HPDE6-E6E7 (cell line): Measurements from ENCODE around the gene COL17A1.

Experiments
- DNase-seq: peaks from one replicate; pipeline ENCODE4 v3.0.0; 2011; ENCODE audit warnings: missing footprints; ENCODE audit errors: extremely low spot score

The COL17A1 gene

DNA sequence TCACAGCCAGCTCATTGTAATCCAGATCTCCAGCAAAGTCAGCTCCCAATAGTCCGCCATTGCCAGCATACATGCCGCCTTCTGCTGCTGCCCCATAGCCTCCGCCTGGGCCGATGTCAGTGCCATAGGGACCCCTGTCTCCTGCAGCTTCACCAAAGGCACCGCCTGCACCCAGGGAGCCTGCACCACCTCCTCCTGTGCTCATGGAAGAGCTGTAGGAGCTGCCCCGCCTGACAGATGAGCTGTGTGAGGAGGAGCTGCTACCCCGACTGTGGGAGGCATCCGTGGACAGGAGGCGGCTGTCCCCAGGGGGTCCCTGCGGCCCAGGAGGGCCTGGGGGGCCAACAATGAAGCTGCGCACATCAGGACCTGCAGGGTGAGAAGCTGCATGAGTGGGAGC, 51.7 kb downstream of the COL17A1 start:
- no peak for DNase-seq

DNA sequence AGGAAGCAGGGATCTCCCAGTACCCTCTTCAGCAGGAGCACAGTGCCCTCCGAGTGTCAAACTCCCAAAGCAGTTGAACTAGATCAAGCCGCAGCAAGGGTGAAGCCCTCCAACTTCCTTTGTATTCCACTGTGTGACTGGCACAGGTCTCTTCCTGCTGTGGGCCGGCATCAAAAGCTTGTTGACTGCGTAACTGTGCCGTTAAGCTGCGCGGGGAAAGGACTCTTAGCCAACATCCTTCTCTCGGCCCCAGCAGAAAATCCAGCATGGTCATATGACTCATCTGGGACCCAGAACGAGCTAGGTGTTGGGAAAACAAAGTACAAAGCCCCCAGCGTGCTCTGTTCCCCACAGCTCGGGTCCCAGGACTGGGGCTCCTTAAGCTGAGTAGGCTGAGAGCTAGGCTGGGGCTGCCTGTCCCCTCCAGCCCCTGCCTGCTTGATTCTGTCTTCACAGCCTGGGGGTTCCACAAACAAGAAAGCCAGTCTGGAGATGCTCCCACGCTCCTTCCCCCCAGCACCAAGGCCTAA, 52.2 kb downstream of the COL17A1 start:
- no peak for DNase-seq

DNA sequence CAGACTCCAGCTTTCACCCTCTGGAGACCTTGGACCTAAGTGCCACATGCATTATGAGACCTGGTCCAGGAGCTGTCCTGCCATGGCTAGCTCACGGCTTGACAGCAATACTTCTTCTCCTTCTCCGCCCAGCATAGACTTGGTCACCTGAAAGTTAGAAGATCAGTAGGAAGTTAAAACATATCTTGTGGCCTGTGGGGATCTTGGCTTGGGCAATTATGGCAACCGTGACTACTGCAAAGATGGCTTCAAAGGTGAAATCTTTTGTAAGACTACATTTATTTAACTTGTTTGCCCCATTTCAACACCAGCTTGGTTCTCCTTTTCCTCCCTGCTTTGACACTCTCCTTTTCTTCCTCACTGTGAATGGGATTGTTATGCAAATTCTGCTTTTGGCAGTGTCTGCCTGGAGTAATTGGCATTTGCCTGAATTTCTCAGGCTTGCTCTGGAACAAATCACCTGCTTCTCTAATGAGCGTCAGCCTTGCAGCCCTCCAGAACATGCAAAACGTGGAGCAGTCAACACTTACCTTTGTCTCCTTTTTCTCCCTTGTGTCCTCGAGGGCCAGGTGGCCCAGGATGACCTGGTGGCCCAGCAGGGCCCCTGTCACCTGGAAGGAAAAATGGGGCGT, 53.4 kb downstream of the COL17A1 start:
- no peak for DNase-seq

GRCh38 chr10:104031631-104032030, 54.0 kb downstream of the COL17A1 start:
- no peak for DNase-seq

GRCh38 chr10:104029521-104029860, 56.2 kb downstream of the COL17A1 start:
- no peak for DNase-seq

DNA sequence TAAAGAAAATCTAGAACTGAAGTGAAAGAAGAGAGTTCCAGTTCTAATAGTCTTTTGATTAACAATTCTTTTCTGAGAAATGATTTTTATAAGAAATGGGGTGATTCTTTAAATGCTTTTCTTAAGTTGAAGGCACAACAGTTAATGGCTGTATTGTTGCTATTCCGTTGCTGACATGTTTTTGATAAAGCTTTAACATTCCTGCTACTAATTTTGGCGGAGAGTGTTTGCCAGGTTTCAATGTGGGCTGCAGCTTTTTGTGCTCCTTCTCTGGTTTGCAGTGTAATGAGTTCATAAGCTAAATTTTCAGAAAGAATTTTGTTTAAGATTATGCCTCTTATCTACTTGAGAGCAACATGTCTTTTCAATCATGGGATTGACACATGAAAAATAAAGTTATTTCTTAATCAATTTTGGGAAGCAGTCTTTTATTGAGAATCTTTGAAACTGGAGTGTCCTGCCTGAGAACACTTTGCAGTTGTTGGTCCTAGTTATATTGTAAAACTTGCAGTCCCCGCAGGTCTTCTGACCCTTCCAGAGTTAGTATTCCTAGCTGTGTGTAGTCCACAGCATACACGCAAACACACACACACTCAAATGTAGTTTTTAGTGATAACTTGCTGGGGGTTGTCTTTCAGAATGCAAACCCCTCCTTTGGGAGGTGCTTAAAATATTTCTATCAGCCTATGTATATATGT, 56.7 kb downstream of the COL17A1 start:
- no peak for DNase-seq

- peak; percentile 55 for DNase-seq
These were observed 57.5 kb downstream of the COL17A1 start for GRCh38 chr10:104028146-104028545.

- DNase-seq = no peak
These were observed 58.9 kb downstream of the COL17A1 start for GRCh38 chr10:104026762-104027161.

DNA sequence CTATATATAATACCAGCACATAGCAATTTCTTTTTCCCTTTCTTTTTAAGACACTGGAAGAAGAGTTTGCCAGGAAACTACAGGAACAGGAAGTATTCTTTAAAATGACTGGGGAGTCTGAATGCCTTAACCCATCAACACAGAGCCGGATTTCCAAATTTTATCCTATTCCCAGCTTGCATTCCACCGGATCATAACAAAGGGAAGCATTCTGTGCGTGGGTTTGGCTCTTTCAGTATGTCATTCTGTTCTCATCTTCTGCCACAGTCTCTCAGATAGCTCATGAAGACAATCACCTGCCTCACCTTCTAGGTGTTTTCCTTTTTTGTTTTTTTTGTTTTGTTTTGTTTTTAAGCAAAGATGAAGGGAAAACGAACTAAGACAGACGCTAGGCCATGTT, 60.2 kb downstream of the COL17A1 start:
- no peak for DNase-seq

- DNase-seq = no peak
These were observed 63.7 kb downstream of the COL17A1 start for GRCh38 chr10:104022026-104022425.

- no peak for DNase-seq
These were observed 64.4 kb downstream of the COL17A1 start for GRCh38 chr10:104021246-104021645.

DNA sequence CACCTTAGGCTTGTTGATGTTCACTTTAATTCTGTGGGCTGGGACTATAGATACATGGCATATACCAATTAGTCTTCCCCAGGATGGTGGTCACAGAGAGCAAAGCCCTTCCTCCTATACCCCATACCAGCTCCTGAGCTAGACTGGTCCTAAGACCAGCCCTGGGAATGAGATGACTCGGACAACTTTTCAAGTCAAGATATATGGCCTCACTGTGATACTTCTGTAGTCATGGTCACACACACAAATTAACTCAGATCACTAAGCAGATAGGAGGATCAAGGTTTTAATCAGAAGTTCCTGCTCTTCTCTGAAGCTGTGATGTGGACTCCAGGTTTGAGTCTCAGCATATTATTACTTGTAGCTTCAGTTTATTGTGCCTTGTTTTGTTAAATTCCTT, 65.7 kb downstream of the COL17A1 start:
- DNase-seq = no peak

DNA sequence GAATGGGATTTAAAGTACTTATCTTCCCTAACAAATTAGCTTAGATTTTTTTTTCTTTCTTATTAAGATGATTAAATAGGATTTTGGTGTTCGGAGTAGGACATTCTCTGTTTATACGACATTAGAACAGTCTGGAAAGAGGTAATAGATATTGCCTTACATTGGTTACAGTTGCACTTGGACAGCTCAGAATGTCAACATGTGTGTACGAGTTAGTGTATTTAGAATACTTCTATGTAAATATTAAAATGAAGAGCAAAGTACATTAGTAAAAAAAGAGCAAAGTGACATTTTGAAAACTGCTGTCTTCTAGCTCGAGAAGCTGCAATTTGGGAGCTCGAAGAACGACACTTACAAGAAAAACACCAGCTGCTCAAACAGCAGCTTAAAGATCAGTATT, 67.2 kb downstream of the COL17A1 start:
- no peak for DNase-seq

DNA sequence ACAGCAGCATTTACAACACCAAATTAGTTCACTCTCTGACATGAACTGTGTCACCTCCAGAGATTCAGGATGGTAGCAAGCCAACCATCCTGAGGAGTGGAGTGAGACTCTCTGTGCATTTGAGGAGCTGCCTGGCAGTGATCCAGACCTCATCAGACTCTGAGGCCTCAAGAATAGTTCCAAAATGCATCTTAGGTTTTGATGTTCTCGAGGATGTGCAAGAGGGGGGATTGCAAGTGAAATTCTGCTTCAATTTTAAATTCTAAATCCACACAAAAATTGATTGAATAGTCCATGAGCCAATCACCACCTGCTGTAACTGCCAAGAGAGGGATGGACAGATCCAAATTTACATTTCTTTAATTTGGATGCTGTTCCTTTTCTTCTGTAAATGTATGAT, 69.0 kb downstream of the COL17A1 start:
- no peak for DNase-seq

DNA sequence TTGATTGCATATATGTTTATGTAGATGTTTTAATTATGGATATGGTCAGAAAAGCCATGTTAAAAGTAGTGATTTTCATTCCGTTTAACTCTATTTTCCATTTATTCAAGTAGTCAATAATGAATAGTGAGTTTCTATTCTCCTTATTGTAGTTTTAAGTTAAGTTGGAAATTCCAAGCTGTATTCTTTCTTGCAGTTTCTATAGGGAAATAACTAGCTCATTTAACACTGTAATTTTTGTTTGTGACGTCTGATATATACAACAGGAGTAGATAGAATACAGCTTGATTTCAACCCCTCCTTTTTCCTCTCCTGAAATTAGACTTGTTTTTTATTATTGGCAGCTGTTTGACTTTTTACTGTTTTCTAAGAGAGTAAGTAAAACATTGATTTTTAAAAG, 71.5 kb downstream of the COL17A1 start:
- no peak for DNase-seq

DNA sequence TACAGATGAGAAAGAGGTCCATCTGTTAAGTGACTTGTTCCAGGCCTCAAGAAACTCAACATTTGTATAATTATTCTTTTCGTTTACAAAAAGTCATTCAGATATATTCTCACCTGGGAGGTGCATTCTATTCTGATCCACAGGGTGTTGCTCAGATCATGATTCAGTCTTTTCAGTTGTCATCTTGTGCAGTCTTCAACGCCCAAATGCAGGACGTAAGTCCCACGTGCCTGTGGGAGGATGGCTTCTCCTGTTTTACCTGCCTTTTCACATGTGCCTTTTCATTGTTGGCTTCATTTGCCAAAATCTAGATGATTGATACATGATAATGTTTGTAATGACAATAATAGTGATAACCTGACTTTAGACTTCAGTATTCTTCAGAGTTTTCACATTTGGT, 72.2 kb downstream of the COL17A1 start:
- no peak for DNase-seq

- no peak for DNase-seq
These were observed 73.8 kb downstream of the COL17A1 start for GRCh38 chr10:104011904-104012303.

DNA sequence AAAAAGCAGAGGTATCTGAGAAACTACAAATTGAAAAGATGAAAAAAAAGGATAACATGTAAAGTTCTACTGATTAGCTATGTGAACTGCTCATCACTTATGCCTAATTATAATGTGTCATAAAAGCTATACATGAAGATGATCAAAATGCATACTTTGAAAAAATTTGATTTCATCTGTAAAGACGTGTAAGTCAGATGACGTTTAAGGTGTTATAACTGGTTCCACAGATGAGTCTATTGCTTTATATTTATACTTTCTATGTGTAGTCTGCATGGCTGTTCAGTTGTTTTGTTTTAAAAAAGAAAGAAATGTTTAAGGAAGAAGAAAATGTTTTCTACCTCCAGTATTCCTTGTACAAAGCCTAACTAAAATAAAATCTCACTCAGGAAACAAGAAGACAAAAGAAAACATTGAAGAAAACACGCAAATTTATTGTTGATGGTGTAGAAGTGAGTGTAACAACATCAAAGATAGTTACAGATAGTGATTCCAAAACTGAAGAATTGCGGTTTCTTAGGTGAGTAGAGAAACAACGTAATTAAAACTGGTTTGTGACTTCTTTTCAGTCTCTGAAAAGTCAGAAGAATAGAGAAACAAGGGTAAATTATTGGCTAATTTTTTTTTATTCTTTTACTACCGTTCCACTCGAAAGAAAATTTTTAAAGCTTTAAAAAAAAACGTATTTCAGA, 80.4 kb downstream of the COL17A1 start:
- no peak for DNase-seq

DNA sequence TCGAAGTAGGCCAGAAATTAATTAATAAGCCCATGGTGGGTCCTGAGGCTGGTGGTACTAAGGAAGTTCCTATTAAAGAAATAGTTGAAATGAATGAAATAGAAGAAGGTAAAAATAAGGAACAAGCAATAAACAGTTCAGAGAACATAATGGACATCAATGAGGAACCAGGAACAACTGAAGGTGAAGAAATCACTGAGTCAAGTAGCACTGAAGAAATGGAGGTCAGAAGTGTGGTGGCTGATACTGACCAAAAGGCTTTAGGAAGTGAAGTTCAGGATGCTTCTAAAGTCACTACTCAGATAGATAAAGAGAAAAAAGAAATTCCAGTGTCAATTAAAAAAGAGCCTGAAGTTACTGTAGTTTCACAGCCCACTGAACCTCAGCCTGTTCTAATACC, 82.8 kb downstream of the COL17A1 start:
- DNase-seq = no peak

- no peak for DNase-seq
These were observed 86.9 kb downstream of the COL17A1 start for GRCh38 chr10:103998805-103999204.

- DNase-seq = no peak
These were observed 90.5 kb downstream of the COL17A1 start for GRCh38 chr10:103995134-103995533.

DNA sequence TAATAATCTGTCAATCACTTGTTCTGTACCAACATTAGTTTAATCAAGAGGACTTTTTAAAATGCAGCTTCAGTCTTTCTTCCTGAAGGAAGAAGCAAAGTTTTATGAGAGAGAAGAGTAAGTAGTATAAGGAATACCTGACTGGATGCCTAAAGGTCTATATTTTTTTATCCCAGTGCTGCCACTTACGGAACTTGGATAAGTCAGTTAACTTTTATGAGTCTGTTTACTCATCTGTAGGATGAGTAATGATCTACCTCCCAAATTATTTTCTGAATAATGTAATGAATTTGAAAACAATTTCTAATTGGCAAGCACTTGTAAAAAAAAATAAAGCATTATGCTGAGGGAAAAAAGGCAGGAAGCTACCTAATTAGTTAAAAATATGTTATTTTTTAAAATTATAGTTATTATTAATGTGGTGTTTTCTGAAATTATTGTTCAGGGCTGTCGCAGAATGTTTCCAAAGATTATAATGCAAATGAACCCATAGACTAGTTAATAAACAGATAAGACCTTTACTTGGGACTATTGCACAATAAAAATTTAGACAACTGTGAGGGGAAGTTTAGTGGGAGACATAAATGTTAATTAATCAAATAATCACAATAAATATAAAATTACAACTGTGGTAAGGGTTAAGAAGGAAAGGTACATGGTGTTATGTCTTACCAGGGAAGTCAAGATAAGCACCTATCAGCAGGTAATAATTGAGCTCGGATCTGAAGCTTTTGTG, 94.1 kb downstream of the COL17A1 start:
- DNase-seq = no peak
